Neuron (in vitro differentiated cells): ENCODE measurements around the gene PBXIP1.
A peak's percentile ranks its signal among the peaks of the same experiment; 100 is the strongest.

Source experiments
- H2AFZ ChIP-seq: one replicate; pipeline ENCODE4 v1.6.1; 2013; ENCODE audit warnings: low read depth, mild to moderate bottlenecking, inconsistent platforms, low read length, moderate library complexity
- H3K27me3 ChIP-seq: one replicate; pipeline ENCODE4 v1.6.1; 2013; ENCODE audit warnings: low read length; ENCODE audit not compliant: insufficient read depth
- H3K36me3 ChIP-seq: one replicate; pipeline ENCODE4 v1.6.1; 2013; ENCODE audit warnings: low read length; ENCODE audit not compliant: insufficient read depth
- H3K4me1 ChIP-seq: one replicate; pipeline ENCODE4 v1.6.1; 2013; ENCODE audit warnings: low read length; ENCODE audit not compliant: insufficient read depth
- H3K4me3 ChIP-seq: 2 replicates; pipeline ENCODE4 v1.5.1; 2013; ENCODE audit warnings: mild to moderate bottlenecking, low read length, moderate library complexity
- H3K9me3 ChIP-seq: one replicate; pipeline ENCODE4 v1.6.1; 2013; ENCODE audit warnings: low read length

The PBXIP1 gene

GRCh38 chr1:154973344-154974101 lies 17.6 kb upstream of the PBXIP1 start:
- Histone ChIP-seq H3K4me3 (peak overlapping the region; percentile 89), H3K27me3 (no peaks in the 10 kb centered on the region), H2AFZ (peak overlapping the region; percentile 46), H3K9me3 (no peaks in the 10 kb centered on the region), H3K4me1 (peaks cover 55% of the 10 kb centered on the region), H3K36me3 (peaks cover 8% of the 10 kb centered on the region)

- H2AFZ ChIP-seq, result no peak overlapping the region
- peak overlapping the region; percentile 3 for H3K4me3 ChIP-seq
- no peaks in the 10 kb centered on the region for H3K9me3 ChIP-seq
- H3K36me3 ChIP-seq, result peaks cover 6% of the 10 kb centered on the region
- no peaks in the 10 kb centered on the region for H3K27me3 ChIP-seq
- H3K4me1 ChIP-seq, result peaks cover 56% of the 10 kb centered on the region
Measured at GRCh38 chr1:154972517-154973343, 16.8 kb upstream of the PBXIP1 start.

- Histone ChIP-seq H3K9me3 (no peaks in the 10 kb centered on the region), H3K36me3 (peaks cover 7% of the 10 kb centered on the region), H2AFZ (no peak overlapping the region), H3K4me1 (peaks cover 56% of the 10 kb centered on the region), H3K27me3 (no peaks in the 10 kb centered on the region), H3K4me3 (no peak overlapping the region)
Measured at GRCh38 chr1:154972213-154972516, 16.3 kb upstream of the PBXIP1 start.

- peaks cover 14% of the 10 kb centered on the region for H3K36me3 ChIP-seq
- peaks cover 51% of the 10 kb centered on the region for H3K4me1 ChIP-seq
- H3K9me3 ChIP-seq, result no peaks in the 10 kb centered on the region
- H2AFZ ChIP-seq, result no peak overlapping the region
- peak overlapping the region; percentile 40 for H3K4me3 ChIP-seq
- H3K27me3 ChIP-seq, result no peaks in the 10 kb centered on the region
Measured at GRCh38 chr1:154971341-154971998, 15.6 kb upstream of the PBXIP1 start.

DNA sequence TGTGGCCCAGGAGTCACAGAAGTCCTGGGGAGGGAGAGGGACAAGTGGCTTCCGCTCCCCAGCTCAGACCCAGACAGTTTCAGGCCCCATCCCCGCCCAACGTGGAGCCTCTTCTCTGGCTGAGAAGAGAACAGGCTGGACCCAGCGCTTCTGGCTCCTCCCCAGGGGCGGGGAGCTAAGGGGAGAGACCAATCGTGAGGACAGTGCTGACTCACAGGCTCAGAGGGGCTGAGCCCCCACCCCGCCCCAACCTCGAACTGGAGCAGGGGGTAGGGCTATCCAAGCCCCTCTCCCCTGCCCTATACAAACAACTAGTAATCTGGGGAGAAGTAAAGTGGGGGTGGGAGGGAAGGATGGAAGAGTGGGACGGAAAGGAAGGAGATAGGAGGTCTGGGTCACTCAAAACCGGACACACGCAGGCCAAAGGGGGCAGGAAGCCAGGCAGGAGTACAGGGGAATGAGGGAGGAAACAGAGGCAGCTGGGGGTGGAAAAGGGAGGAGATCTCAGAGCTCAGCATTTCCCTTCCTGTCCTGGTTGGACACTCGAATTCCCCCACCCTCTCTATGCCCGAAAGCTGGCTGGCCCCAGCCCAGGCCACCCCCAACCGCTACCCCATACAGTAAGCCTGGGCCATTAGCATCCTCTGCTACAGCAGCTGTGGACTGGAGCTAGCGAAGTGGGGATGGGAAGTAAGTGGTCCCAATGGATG lies 14.9 kb upstream of the PBXIP1 start, which contains the start of gene SHC1:
Gene SHC1 (minus strand): TSS at position 117 of the 710 bp plus-strand sequence. CDS start 221 bp downstream, outside the sequence.
- H2AFZ ChIP-seq, result no peak within 1 kb of the TSS
- H3K9me3 ChIP-seq, result no peaks in the 10 kb centered on the region
- no peaks in the 10 kb centered on the region for H3K27me3 ChIP-seq
- H3K36me3 ChIP-seq, result peaks cover 21% of the 10 kb centered on the region
- peak within 1 kb of the TSS; percentile 40 for H3K4me3 ChIP-seq
- H3K4me1 ChIP-seq, result peaks cover 44% of the 10 kb centered on the region

DNA sequence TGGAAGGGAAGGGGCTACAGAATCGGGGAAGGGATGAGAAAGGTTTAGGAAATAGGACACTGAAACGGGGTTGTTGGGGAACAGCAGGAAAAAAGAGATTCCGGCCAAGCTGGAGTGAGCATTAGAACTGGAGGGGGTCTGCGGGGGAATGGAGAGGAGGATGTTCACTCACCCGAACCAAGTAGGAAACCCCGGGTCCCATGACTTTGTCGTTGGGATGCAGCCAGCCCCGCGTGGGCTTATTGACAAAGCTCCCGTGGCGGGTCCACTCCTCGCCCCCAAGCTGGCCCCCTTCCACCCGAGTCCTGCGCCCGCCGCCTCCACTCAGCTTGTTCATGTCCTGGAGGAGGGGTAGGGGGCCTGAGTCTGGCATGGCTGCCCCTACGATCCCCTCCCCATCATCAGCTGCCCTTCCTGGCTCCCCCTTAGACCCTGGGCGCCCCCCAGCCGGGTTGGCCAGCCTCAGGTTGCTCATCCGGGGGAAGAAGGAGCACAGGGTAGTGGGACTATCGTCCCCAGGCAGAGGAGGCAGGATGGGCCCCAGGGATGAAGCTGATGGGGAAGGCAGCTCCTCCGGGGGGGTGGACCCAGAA lies 14.1 kb upstream of the PBXIP1 start:
- Histone ChIP-seq H2AFZ (no peak overlapping the region), H3K4me1 (peaks cover 39% of the 10 kb centered on the region), H3K36me3 (peaks cover 27% of the 10 kb centered on the region), H3K9me3 (no peaks in the 10 kb centered on the region), H3K4me3 (peak overlapping the region; percentile 40), H3K27me3 (no peaks in the 10 kb centered on the region)

DNA sequence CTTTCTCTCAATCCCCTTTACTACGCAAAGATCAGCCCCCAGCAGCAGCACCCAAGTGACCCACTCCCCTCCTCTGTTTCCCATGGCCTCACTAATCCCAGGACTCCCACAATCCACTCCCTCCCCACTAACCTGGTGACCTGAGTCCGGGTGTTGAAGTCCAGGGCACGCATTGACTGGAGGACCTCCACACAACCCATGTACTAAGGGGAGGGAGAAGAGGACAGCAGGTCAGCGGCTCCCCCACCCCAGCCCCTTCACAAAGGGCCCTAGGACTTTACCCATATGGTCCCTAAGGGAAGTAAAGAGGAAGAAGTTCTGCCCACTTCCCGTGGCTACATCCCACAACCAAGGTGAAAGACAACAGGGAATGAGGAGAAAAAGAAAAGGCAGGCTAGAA lies 13.3 kb upstream of the PBXIP1 start:
- Histone ChIP-seq H2AFZ (no peak overlapping the region), H3K4me1 (peaks cover 39% of the 10 kb centered on the region), H3K9me3 (no peaks in the 10 kb centered on the region), H3K36me3 (peaks cover 33% of the 10 kb centered on the region), H3K4me3 (peak overlapping the region; percentile 40), H3K27me3 (no peaks in the 10 kb centered on the region)

- Histone ChIP-seq H3K4me3 (no peak overlapping the region), H3K4me1 (peaks cover 39% of the 10 kb centered on the region), H3K36me3 (peaks cover 37% of the 10 kb centered on the region), H2AFZ (no peak overlapping the region), H3K27me3 (no peaks in the 10 kb centered on the region), H3K9me3 (no peaks in the 10 kb centered on the region)
Measured at GRCh38 chr1:154968731-154969130, 12.8 kb upstream of the PBXIP1 start.

DNA sequence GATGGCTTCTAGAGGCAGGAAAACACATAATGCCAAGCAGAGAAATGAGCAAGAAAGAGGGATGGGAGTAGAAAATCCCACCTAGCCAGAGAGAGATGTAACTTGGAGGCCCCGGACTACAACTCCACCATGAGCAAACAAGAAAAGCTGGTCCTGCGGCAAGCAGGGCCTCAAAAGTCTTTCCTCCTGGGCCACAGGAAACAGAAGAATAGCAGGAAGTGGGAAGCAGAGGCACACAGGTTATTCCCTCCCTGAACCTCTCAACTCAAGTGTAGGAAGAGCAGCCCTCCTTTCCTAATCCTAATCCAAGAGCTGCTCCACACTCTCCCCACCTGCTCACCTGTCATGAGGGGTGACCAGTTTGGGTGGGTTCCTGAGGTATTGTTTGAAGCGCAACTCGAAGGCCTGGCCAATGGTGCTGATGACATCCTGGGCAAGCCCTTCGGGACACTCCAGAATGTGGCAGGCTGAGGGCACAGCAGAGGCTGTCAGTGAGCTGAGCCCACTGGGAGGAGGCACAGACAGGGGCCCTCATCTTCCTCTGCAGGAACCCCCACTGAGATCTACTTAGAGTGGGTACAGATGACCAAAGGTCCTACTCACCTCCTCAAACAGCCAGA lies 11.5 kb upstream of the PBXIP1 start:
- Histone ChIP-seq H3K4me1 (peaks cover 44% of the 10 kb centered on the region), H3K9me3 (no peaks in the 10 kb centered on the region), H3K27me3 (no peaks in the 10 kb centered on the region), H2AFZ (no peak overlapping the region), H3K4me3 (no peak overlapping the region), H3K36me3 (peaks cover 44% of the 10 kb centered on the region)

DNA sequence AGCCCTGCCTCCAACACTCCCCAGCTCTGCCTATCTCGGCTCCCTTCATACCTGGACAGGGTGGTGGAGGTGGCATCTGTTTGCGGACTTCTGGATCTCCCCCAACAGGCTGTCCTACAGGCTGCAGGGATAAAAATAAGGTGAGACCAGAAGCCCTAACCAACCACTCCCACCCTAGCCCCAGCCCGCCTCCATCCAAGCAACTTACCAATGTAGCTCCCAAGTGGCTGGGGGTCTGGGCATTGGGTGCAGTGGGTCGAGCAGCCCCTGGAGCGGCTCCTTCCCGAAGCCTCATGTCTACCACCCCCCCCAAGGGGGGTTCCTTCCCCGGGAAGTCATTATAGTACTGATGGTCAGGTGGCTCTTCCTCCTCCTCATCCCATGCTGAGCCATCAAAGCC lies 10.2 kb upstream of the PBXIP1 start:
- Histone ChIP-seq H3K4me3 (no peak overlapping the region), H3K4me1 (peaks cover 41% of the 10 kb centered on the region), H3K36me3 (peaks cover 44% of the 10 kb centered on the region), H3K27me3 (no peaks in the 10 kb centered on the region), H2AFZ (no peak overlapping the region), H3K9me3 (no peaks in the 10 kb centered on the region)

DNA sequence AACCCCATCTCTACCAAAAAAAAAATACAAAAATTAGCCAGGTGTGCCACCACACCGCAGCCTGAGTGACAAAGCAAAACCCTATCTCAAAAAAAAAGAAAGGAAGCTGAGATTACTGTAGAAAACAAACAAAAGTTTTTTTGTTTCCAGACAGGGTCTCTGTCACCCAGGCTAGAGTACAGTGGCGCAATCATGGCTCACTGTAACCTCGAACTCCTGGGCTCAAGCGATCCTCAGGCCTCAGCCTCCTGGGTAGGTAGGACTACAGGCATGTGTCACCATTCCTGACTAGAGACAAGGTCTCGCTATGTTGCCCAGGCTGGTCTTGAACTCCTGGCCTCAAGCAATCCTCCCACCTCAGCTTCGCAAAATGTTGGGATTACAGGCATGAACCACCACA lies 8.5 kb upstream of the PBXIP1 start:
- H3K4me1 ChIP-seq, result peaks cover 32% of the 10 kb centered on the region
- no peaks in the 10 kb centered on the region for H3K27me3 ChIP-seq
- H2AFZ ChIP-seq, result no peak overlapping the region
- H3K9me3 ChIP-seq, result no peaks in the 10 kb centered on the region
- no peak overlapping the region for H3K4me3 ChIP-seq
- H3K36me3 ChIP-seq, result peaks cover 48% of the 10 kb centered on the region

GRCh38 chr1:154963643-154964042 lies 7.7 kb upstream of the PBXIP1 start:
- H3K4me1 ChIP-seq, result peaks cover 27% of the 10 kb centered on the region
- H3K27me3 ChIP-seq, result no peaks in the 10 kb centered on the region
- H3K9me3 ChIP-seq, result no peaks in the 10 kb centered on the region
- no peak overlapping the region for H3K4me3 ChIP-seq
- H3K36me3 ChIP-seq, result peaks cover 55% of the 10 kb centered on the region
- no peak overlapping the region for H2AFZ ChIP-seq
